Activated naive CD4-positive, alpha-beta T cell treated with anti-CD3 and anti-CD28 coated beads for 36 hours (primary cell): ENCODE measurements around the gene CRACDL. TPM values are rescaled to one million over a fixed set of nuclear protein-coding genes. Genes with fewer than 3 reads are reported as not detected.
"Not testable (repeated sequence)": the region's sequence is repeated elsewhere in the genome, so short reads cannot be mapped to it uniquely, and the experiment has no call there.

Experiments used
- CTCF ChIA-PET: fragments of 350-600 bp; sonication (Branson Sonifier 250); formaldehyde crosslinking; loops from one replicate; lab custom pipeline; 2021; ENCODE audit warnings: antibody characterized with exemption; lab: Charles Lee
- DNase-seq: peaks from one replicate; pipeline ENCODE4 v3.0.0-alpha.2; 2020
- H3K27ac Mint-ChIP-seq: one replicate; pipeline ENCODE4 v1.8.0; 2021; ENCODE audit warnings: mild to moderate bottlenecking, mixed read lengths
- H3K27me3 Mint-ChIP-seq: one replicate; pipeline ENCODE4 v1.8.0; 2021; ENCODE audit warnings: low read depth, mixed read lengths
- H3K36me3 Mint-ChIP-seq: one replicate; pipeline ENCODE4 v1.8.0; 2021; ENCODE audit warnings: low read depth, mixed read lengths
- H3K4me1 Mint-ChIP-seq: one replicate; pipeline ENCODE4 v1.8.0; 2021; ENCODE audit warnings: low read depth, mixed read lengths
- H3K4me3 Mint-ChIP-seq: one replicate; pipeline ENCODE4 v1.8.0; 2021; ENCODE audit warnings: mild to moderate bottlenecking, moderate library complexity, mixed read lengths
- H3K9me3 Mint-ChIP-seq: one replicate; pipeline ENCODE4 v1.8.0; 2021; ENCODE audit warnings: mixed read lengths
- intact Hi-C: fragments of 100-400 bp; cut with micrococcal nuclease; formaldehyde crosslinking; loops from one replicate; pipeline ENCODE4 v1.15.1; 2023
- total RNA-seq, 2 experiments: library from RNA; stranded (reverse); gene quantifications; one replicate each; pipeline ENCODE4 v1.2.3, GENCODE V29; 2021

Gene CRACDL
- total RNA-seq, 2 experiments from 2014 or later: 0.14 to 0.35 TPM

DNA sequence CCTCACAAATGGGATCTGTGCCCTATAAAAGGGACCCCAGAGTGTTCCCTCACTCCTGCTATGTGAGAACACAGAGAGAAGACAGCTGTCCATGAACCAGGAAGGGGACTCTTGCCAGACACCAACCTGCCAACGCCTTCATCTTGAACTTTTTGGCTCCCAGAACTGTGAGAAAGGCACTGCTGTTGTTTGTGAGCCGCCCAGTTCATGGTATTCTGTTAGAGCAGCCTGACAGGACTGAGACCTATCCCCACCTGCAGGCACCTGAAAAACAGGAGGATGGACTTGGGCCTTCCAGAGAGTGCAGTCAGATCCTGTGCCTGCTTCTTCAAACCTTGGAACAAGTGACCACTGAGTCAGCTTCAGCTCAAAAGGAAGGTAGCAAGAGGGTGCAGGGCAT is 51.4 kb downstream of the CRACDL start:
- Mint-ChIP-seq H3K4me1 (no peaks in the 10 kb centered on the region), H3K27me3 (peaks cover 3% of the 10 kb centered on the region), H3K27ac (no peak overlapping the region), H3K36me3 (peaks cover 7% of the 10 kb centered on the region), H3K9me3 (peaks cover 20% of the 10 kb centered on the region), H3K4me3 (no peak overlapping the region)
- CTCF ChIA-PET: no interaction called here
- DNase-seq: no peak
- intact Hi-C loops: no loop called here

DNA sequence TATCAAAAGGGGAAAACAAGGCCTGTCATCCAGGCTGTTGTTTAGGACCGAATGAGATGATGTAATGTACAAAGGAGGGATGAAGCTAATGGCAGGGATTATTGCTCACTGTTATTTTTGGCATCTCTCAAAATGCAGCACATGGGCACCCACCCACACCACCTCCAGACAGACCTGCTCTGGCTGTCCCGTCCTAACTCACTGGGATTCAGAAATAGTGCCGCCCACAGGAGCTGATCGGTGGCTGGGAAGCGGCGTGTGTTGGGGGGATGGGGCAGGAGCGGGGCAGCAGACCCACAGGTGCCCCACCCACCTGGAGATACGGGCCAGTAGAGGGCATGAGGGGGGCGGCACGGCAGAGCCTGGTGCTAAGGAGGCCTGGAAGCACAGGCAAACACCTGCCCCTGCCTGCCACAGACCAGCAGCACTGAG is 52.2 kb downstream of the CRACDL start:
- Mint-ChIP-seq H3K4me3 (no peak overlapping the region), H3K27me3 (peaks cover 3% of the 10 kb centered on the region), H3K9me3 (peaks cover 20% of the 10 kb centered on the region), H3K36me3 (peaks cover 7% of the 10 kb centered on the region), H3K27ac (no peak overlapping the region), H3K4me1 (no peaks in the 10 kb centered on the region)
- DNase-seq: no peak
- intact Hi-C loops: no loop called here
- CTCF ChIA-PET: no interaction called here

GRCh38 chr2:98882971-98883779 is 52.9 kb downstream of the CRACDL start:
- Mint-ChIP-seq H3K4me1 (no peaks in the 10 kb centered on the region), H3K27me3 (peaks cover 3% of the 10 kb centered on the region), H3K4me3 (no peak overlapping the region), H3K36me3 (peaks cover 7% of the 10 kb centered on the region), H3K9me3 (peaks cover 18% of the 10 kb centered on the region), H3K27ac (no peak overlapping the region)
- CTCF ChIA-PET: interaction anchor here (1.1 kb wide), 1 partner anchor 183 kb away, joined by 3 read pairs; no protein-coding TSS in a partner anchor
- DNase-seq: no peak
- intact Hi-C loops: no loop called here

DNA sequence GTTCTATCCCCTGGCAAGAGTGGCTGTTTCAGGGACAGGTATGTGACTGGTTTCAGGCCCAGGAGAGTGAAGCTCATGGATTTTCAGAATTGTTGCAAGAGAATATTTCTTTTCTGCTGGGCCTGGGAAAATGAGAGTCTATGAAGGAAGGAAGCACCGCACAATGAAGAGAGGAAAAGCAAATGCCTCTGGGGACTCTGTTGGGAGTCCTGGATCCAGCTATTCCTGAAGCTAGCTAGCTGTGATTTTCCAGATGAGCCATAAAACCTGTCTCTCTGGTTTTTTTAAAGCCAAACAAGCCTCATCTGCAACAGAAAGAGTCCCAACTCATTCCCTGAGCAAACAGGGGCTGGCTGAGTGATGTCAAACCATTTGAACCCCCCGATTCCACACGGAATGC is 53.7 kb downstream of the CRACDL start:
- CTCF ChIA-PET: interaction anchor here (1.1 kb wide), 1 partner anchor 184 kb away, joined by 3 read pairs; no protein-coding TSS in a partner anchor
- peaks cover 14% of the 10 kb centered on the region for H3K9me3 Mint-ChIP-seq
- DNase-seq: no peak
- H3K4me3 Mint-ChIP-seq: no peak overlapping the region
- H3K27ac Mint-ChIP-seq: no peak overlapping the region
- H3K27me3 Mint-ChIP-seq: peaks cover 3% of the 10 kb centered on the region
- peaks cover 5% of the 10 kb centered on the region for H3K36me3 Mint-ChIP-seq
- intact Hi-C loops: no loop called here
- no peaks in the 10 kb centered on the region for H3K4me1 Mint-ChIP-seq

DNA sequence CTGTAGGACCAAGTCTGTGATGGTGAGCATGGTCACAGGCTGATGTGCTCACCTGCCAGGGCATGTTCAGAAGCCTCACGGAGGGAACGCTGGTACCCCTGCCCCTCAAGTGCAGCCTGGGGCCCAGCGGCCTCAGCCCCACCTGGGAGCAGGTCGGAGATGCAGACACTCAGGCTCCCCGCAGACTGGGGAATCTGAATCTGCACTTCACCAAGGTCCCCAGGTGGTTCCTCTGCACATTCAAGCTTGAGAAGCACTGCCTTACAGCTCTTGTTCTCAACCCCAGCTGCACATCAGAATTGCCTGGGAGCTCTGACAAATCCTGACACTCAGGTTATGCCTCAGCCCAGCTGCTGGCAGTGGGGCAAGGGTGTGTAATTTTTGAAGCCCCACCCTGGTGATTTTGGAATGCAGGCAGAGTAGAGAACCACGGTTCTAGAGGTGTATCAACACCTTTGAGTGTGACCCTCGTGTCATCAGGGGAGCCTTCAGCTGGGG is 54.8 kb downstream of the CRACDL start:
- Mint-ChIP-seq H3K4me3 (no peak overlapping the region), H3K36me3 (peaks cover 2% of the 10 kb centered on the region), H3K27me3 (no peaks in the 10 kb centered on the region), H3K9me3 (peaks cover 6% of the 10 kb centered on the region), H3K27ac (no peak overlapping the region), H3K4me1 (no peaks in the 10 kb centered on the region)
- DNase-seq: no peak
- CTCF ChIA-PET: interaction anchor here (0.7 kb wide), 1 partner anchor 263 kb away, joined by 3 read pairs; no protein-coding TSS in a partner anchor
- intact Hi-C loops: no loop called here

DNA sequence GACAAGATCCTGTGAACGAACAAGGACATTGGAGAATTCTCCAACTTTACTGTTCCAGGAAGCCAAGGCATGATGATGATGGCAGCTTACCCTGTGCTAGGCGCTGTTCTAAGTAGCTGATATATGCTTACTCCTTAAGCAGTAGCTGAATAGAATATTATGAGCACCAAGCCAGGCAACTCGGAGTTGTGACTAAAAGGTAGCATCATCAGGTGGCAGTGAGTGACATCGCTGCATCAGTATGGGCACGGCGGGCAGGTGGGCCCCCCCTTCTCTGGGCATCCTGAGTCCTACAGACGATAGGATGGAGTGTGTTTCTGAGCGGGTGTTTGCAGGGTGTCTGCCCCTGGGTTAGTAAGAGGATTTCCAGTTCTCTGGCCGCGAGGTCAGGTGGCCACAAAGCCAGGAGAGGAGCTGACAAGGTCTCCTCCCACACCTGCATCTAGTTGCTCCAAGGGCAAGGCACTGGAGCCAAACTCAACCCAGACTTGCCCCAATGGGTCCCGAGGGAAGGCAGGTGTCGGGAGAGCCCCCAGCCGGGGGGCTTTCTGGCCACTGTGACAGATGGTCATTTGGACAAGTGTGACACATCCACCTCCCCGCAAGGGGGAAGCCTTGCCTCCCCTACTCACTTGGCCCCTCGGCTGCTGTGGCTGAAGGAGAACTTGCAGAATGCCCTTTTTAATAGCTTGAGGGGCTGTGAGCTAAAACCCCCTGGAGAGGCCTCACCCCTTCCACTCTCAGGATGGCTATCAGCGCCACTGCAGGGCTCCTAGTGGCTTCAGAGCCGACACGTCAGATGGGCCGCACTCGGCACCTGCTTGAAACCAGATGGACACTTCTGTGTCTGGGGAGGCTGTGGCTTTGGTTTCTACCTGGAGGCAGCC is 55.5 kb downstream of the CRACDL start:
- no peaks in the 10 kb centered on the region for H3K4me1 Mint-ChIP-seq
- intact Hi-C loops: no loop called here
- no peak overlapping the region for H3K4me3 Mint-ChIP-seq
- H3K36me3 Mint-ChIP-seq: peaks cover 2% of the 10 kb centered on the region
- CTCF ChIA-PET: no interaction called here
- H3K27ac Mint-ChIP-seq: no peak overlapping the region
- no peak for DNase-seq
- peaks cover 4% of the 10 kb centered on the region for H3K9me3 Mint-ChIP-seq
- H3K27me3 Mint-ChIP-seq: no peaks in the 10 kb centered on the region

- H3K4me3 Mint-ChIP-seq, H3K27me3 Mint-ChIP-seq, H3K36me3 Mint-ChIP-seq, intact Hi-C loops, H3K27ac Mint-ChIP-seq, DNase-seq, H3K9me3 Mint-ChIP-seq, H3K4me1 Mint-ChIP-seq: not testable (repeated sequence)
- CTCF ChIA-PET: interaction anchor here (0.7 to 0.9 kb wide), 3 partner anchors 22 to 511 kb away, joined by 3 to 5 read pairs (median 3); no protein-coding TSS in a partner anchor
Measured at GRCh38 chr2:98877658-98878057, 58.4 kb downstream of the CRACDL start.

DNA sequence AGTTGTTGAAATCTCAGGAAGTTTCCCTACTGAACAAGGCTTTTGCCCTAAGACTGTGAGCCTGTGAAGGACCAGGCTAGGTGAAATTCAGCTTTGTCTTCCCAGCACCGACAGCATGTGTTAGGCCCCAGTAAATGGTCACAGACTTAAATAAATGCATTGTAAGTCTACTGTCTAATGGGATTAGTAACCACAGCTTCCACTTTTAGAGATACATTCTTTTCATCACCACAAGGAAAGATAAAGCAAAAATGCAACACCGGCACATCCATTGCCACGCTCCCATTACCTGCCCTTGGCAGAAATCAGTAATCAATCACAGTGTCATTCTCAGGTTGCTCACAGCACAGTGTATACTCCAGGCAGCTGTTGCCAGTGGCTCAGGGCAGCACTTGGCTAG is 59.3 kb downstream of the CRACDL start:
- DNase-seq: no peak
- no peaks in the 10 kb centered on the region for H3K9me3 Mint-ChIP-seq
- no peaks in the 10 kb centered on the region for H3K4me1 Mint-ChIP-seq
- intact Hi-C loops: no loop called here
- H3K4me3 Mint-ChIP-seq: no peak overlapping the region
- H3K36me3 Mint-ChIP-seq: no peaks in the 10 kb centered on the region
- CTCF ChIA-PET: no interaction called here
- no peaks in the 10 kb centered on the region for H3K27me3 Mint-ChIP-seq
- no peak overlapping the region for H3K27ac Mint-ChIP-seq

- Mint-ChIP-seq H3K4me1 (no peaks in the 10 kb centered on the region), H3K27me3 (no peaks in the 10 kb centered on the region), H3K4me3 (no peak overlapping the region), H3K9me3 (no peaks in the 10 kb centered on the region), H3K36me3 (no peaks in the 10 kb centered on the region), H3K27ac (no peak overlapping the region)
- CTCF ChIA-PET: no interaction called here
- intact Hi-C loops: no loop called here
- DNase-seq: no peak
Measured at GRCh38 chr2:98875746-98876145, 60.3 kb downstream of the CRACDL start.

DNA sequence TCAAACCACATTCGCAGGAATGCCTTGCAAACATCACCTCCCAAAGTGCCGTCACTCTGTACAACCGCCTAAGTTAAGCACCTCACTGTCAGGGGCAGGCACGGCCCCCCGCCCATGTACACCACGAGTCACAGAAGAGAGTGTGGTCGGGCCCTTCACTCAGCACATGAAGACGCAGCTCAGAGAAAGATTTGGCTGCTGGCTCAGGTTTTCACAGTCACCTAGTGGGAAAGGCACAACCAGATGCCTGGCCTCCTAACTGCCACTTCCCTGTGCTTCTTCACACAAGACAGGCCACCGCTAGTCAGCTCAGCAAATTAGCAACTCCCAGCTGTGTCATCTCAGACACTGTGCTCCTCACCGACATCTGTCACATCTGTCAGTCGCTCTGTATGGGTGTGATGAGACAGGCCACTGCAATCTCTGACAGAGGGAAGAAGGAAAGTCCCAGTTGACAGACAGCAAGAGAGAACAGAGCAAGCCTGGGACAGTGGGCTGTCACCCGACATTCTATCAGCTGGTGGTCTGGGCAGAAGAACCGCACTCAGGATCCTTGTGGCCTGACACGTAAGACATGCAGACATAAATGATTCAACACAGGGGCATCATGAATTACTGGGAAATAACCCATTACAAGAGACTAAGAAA is 60.8 kb downstream of the CRACDL start:
- DNase-seq: no peak
- CTCF ChIA-PET: no interaction called here
- Mint-ChIP-seq H3K4me3 (no peak overlapping the region), H3K27me3 (no peaks in the 10 kb centered on the region), H3K27ac (no peak overlapping the region), H3K36me3 (no peaks in the 10 kb centered on the region), H3K4me1 (no peaks in the 10 kb centered on the region), H3K9me3 (no peaks in the 10 kb centered on the region)
- intact Hi-C loops: no loop called here

DNA sequence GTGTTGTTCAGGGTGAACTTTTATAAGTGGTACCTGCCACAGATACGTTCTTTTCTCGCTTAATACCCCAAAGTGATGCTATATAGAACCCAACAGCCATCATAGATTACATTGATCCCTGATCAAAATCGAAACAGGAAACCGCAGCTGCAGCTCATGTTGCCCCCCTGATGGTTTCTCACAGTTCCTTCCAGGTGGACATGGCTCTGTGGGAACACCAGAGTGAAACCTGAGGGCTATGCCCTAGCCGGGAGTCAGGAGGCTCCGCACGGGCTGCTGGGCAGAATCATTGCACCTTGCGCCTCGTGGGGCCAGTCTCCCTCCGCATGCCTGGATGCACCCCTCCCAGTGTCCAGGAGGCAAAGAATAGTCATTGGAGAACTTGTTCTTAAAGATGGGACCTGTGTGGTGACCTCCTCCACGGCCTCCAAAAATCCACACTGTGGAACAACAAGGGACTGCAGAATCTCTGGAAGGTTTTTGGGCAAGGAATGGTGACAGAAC is 61.8 kb downstream of the CRACDL start:
- Mint-ChIP-seq H3K36me3 (no peaks in the 10 kb centered on the region), H3K4me1 (no peaks in the 10 kb centered on the region), H3K27me3 (no peaks in the 10 kb centered on the region), H3K4me3 (no peak overlapping the region), H3K9me3 (no peaks in the 10 kb centered on the region), H3K27ac (no peak overlapping the region)
- intact Hi-C loops: no loop called here
- CTCF ChIA-PET: no interaction called here
- no peak for DNase-seq

- H3K27ac Mint-ChIP-seq: no peak overlapping the region
- no peak overlapping the region for H3K4me3 Mint-ChIP-seq
- H3K9me3 Mint-ChIP-seq: no peaks in the 10 kb centered on the region
- no peaks in the 10 kb centered on the region for H3K36me3 Mint-ChIP-seq
- DNase-seq: no peak
- CTCF ChIA-PET: no interaction called here
- H3K4me1 Mint-ChIP-seq: peaks cover 1% of the 10 kb centered on the region
- intact Hi-C loops: no loop called here
- H3K27me3 Mint-ChIP-seq: no peaks in the 10 kb centered on the region
Measured at GRCh38 chr2:98872526-98872925, 63.5 kb downstream of the CRACDL start.
